Measurements from ENCODE around the gene SLC38A1.

Gene SLC38A1

GRCh38 chr12:46230306-46230705 lies 38.5 kb downstream of the SLC38A1 start:
- H3K27me3 Mint-ChIP-seq = no peaks in the 10 kb centered on the region
- H3K36me3 Mint-ChIP-seq = peaks cover 53% of the 10 kb centered on the region
- peaks cover 82% of the 10 kb centered on the region for H3K4me1 Mint-ChIP-seq (ENCODE audit: low read depth)
- no peaks in the 10 kb centered on the region for H3K9me3 Mint-ChIP-seq (ENCODE audit: low read depth)
- peak overlapping the region; percentile 90 for H3K27ac Mint-ChIP-seq
- H3K4me3 Mint-ChIP-seq = no peak overlapping the region

DNA sequence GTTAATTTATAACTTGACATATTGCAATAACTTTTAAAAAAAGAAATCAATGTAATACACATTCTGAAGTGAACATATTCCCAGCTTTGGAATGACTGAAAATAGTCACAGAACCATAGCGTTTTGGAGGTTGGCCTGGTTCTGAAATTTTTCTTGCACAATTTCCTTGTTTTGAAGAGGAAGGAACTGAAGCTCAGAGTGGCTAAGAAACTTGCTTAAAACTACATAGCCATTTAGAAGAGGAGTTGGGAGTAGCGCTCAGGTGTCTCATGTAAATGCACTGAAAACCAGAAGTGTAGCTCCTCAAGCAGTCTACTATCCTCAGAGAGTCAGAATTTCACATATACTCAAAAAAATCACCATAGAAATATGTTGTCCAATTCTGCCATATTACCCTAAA lies 41.2 kb downstream of the SLC38A1 start:
- peaks cover 89% of the 10 kb centered on the region for H3K4me1 Mint-ChIP-seq (ENCODE audit: low read depth)
- H3K27ac Mint-ChIP-seq = peak overlapping the region; percentile 72
- peak overlapping the region; percentile 30 for H3K4me3 Mint-ChIP-seq
- H3K9me3 Mint-ChIP-seq (ENCODE audit: low read depth) = no peaks in the 10 kb centered on the region
- H3K27me3 Mint-ChIP-seq = no peaks in the 10 kb centered on the region
- peaks cover 62% of the 10 kb centered on the region for H3K36me3 Mint-ChIP-seq

DNA sequence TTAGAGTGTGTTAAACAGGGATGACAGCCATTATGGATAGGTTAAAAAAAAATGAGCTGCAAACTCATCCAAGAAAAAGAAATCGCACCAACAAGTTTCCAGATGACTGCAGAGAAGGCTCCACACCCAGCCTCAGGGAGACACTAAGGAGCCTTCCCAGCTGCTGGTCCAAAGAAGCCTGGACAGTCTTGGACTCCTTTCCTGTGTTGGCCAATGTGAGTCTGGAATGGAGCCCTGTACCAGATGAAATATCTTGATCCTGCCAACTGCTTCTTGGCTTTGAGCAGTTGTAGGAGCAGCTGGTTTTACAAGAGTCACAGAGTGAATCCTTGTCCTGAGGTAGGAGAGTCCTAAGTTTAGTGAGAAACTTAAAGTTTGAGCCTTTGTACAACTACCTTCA lies 44.5 kb downstream of the SLC38A1 start:
- H3K27ac Mint-ChIP-seq = peak overlapping the region; percentile 90
- peaks cover 67% of the 10 kb centered on the region for H3K36me3 Mint-ChIP-seq
- H3K4me1 Mint-ChIP-seq (ENCODE audit: low read depth) = peaks cover 92% of the 10 kb centered on the region
- H3K27me3 Mint-ChIP-seq = no peaks in the 10 kb centered on the region
- H3K4me3 Mint-ChIP-seq = peak overlapping the region; percentile 27
- no peaks in the 10 kb centered on the region for H3K9me3 Mint-ChIP-seq (ENCODE audit: low read depth)

GRCh38 chr12:46223047-46223446 lies 45.8 kb downstream of the SLC38A1 start:
- no peaks in the 10 kb centered on the region for H3K27me3 Mint-ChIP-seq
- H3K36me3 Mint-ChIP-seq = peaks cover 65% of the 10 kb centered on the region
- H3K9me3 Mint-ChIP-seq (ENCODE audit: low read depth) = no peaks in the 10 kb centered on the region
- peaks cover 95% of the 10 kb centered on the region for H3K4me1 Mint-ChIP-seq (ENCODE audit: low read depth)
- peak overlapping the region; percentile 78 for H3K4me3 Mint-ChIP-seq
- H3K27ac Mint-ChIP-seq = peak overlapping the region; percentile 98

DNA sequence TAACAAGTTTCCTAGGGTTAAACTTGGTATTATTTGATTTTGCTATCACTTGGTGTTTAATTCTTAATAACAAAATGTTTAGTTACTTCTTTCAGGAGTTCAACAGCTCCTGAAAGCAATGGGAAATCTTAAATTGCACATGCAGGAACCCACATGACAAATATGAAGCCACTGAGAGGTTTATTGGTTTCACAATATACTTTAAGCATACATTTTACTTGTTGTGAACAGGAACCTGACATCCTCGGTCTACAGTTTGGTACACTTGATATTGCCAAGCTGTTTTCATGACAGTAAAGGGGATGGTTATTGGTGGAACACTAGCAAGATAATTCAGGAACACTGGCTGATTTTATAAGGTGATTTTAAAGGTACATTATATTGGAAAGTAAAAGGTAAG lies 46.2 kb downstream of the SLC38A1 start:
- Mint-ChIP-seq H3K36me3 (peaks cover 62% of the 10 kb centered on the region), H3K27me3 (no peaks in the 10 kb centered on the region), H3K4me3 (peak overlapping the region; percentile 78), H3K27ac (peak overlapping the region; percentile 98), H3K4me1 (ENCODE audit: low read depth) (peaks cover 95% of the 10 kb centered on the region), H3K9me3 (ENCODE audit: low read depth) (no peaks in the 10 kb centered on the region)

GRCh38 chr12:46221255-46222128 lies 47.4 kb downstream of the SLC38A1 start:
- H3K4me3 Mint-ChIP-seq = peak overlapping the region; percentile 78

DNA sequence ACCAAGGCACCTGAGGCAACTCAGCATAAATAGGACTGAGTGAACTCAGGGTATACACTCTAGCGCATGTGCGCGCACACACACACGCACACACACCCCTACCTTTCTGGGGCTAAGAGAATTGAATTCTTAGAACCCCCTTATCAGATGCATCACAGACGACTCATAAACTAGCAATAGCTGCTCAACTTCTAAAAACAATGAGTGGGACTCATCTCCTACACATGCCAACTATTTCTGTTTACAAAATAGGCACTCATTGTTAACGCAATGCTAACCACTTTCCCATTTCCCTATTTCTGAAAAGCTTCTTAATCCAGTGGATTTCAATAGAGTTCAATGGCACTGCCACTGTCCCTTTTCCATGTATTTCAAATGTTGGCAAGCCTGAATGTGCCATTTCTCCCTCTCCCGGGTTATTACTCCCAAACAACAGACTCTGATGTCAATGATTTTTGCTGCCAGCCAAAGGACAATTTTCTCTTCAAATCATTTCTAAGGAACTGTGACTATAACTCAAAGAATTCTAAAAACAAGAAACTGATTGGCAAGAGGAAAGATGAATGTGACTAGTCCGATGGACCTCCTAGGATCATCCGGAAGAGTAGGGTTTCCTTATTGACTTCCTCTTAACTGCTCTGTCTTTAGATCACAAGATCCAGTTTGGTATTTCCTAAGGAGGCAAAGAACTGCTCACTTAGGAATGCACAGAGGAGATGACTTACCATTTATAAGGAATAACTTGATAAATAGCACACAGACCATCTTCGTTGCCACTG lies 48.8 kb downstream of the SLC38A1 start:
- Mint-ChIP-seq H3K27me3 (no peaks in the 10 kb centered on the region), H3K9me3 (ENCODE audit: low read depth) (no peaks in the 10 kb centered on the region), H3K4me3 (peak overlapping the region; percentile 78), H3K36me3 (peaks cover 53% of the 10 kb centered on the region), H3K27ac (peak overlapping the region; percentile 98), H3K4me1 (ENCODE audit: low read depth) (peaks cover 96% of the 10 kb centered on the region)

More at GRCh38 chr12:46221255-46222128, 47.4 kb downstream of the SLC38A1 start:
- H3K9me3 Mint-ChIP-seq (ENCODE audit: low read depth) = no peaks in the 10 kb centered on the region
- H3K27ac Mint-ChIP-seq = peak overlapping the region; percentile 98
- peaks cover 57% of the 10 kb centered on the region for H3K36me3 Mint-ChIP-seq
- H3K4me1 Mint-ChIP-seq (ENCODE audit: low read depth) = peaks cover 94% of the 10 kb centered on the region
- no peaks in the 10 kb centered on the region for H3K27me3 Mint-ChIP-seq

DNA sequence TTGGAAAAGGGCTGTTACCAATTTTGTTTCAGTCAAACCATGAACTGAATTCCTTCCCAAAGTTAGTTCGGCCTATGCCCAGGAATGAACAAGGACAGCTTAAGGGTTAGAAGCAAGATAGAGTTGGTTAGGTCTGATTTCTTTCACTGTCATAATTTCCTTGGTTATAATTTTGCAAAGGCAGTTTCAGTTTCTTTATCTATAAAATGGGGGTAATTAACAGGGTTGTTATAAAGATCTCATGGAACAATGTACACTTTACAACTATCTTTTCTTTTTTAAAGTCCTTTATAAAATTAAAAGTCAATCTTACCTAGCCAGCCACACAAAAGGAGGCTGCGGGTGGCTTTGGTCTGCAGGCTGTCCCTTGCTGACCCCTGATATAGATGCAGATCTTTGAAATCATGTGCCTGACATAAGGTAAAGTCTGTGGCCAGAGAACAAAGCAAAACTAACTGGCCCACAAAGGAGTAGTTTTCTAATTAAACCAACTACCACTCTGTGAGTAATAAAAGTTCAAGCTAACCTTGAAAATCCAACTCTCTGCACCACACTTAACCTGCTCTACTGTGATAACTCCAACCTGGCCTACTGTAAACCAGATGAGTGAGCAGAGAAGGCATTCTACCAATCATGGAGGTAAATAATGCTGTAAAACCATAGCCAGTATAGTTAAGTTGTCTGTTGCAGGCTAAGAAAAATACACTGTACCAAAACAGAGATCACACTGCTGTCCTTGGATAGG lies 49.5 kb downstream of the SLC38A1 start:
- peak overlapping the region; percentile 78 for H3K4me3 Mint-ChIP-seq
- no peaks in the 10 kb centered on the region for H3K27me3 Mint-ChIP-seq
- H3K4me1 Mint-ChIP-seq (ENCODE audit: low read depth) = peaks cover 96% of the 10 kb centered on the region
- H3K36me3 Mint-ChIP-seq = peaks cover 46% of the 10 kb centered on the region
- no peaks in the 10 kb centered on the region for H3K9me3 Mint-ChIP-seq (ENCODE audit: low read depth)
- H3K27ac Mint-ChIP-seq = peak overlapping the region; percentile 98

GRCh38 chr12:46218322-46219095 lies 50.3 kb downstream of the SLC38A1 start:
- Mint-ChIP-seq H3K27me3 (no peaks in the 10 kb centered on the region), H3K27ac (peak overlapping the region; percentile 98), H3K36me3 (peaks cover 45% of the 10 kb centered on the region), H3K4me3 (peak overlapping the region; percentile 78), H3K9me3 (ENCODE audit: low read depth) (no peaks in the 10 kb centered on the region), H3K4me1 (ENCODE audit: low read depth) (peaks cover 97% of the 10 kb centered on the region)

DNA sequence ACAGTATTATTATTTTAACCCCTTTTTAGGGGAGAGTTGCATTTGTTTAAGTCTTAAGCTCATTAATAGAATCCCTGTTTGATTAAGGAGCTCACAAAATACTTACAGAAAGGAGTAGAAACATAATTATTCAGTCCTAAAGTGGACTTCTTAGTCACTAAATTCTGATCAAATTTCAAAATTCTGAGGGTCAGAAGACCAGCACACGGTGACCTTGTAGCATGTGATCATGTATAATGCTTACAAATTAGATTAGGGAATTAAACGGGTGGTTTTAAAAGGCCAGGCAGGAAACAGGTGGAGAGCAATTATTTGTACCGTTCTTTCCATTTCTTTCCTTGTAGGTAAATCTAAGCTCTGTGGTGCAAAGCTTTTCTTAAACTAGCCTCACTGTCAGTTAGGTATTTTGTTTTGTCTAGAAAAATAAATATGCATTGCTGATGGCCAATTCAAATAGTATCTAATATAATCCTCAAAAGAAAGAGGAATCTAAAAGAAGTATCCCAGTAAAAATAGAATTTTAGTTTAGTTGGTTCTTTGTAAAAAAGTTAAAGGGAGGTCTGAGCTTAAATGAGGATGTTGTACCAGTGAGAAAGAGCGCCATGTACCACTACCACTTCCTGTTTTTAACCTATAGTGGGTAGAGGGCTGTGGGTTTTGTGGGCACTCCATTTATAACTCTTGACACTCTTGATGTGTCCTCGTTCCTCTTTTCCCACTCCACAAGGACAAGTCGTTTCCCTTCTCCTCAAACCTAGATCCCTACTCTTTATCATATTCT lies 51.1 kb downstream of the SLC38A1 start:
- Mint-ChIP-seq H3K9me3 (ENCODE audit: low read depth) (no peaks in the 10 kb centered on the region), H3K27me3 (no peaks in the 10 kb centered on the region), H3K36me3 (peaks cover 45% of the 10 kb centered on the region), H3K4me3 (peak overlapping the region; percentile 78), H3K4me1 (ENCODE audit: low read depth) (peaks cover 97% of the 10 kb centered on the region), H3K27ac (peak overlapping the region; percentile 98)

- Mint-ChIP-seq H3K4me3 (peak overlapping the region; percentile 82), H3K27ac (peak overlapping the region; percentile 98)
Measured at GRCh38 chr12:46214668-46215436, 54.0 kb downstream of the SLC38A1 start.

GRCh38 chr12:46212108-46212982 lies 56.5 kb downstream of the SLC38A1 start:
- peaks cover 42% of the 10 kb centered on the region for H3K36me3 Mint-ChIP-seq
- H3K27ac Mint-ChIP-seq = peak overlapping the region; percentile 98
- peak overlapping the region; percentile 74 for H3K4me3 Mint-ChIP-seq
- H3K9me3 Mint-ChIP-seq (ENCODE audit: low read depth) = peaks cover 3% of the 10 kb centered on the region
- no peaks in the 10 kb centered on the region for H3K27me3 Mint-ChIP-seq
- H3K4me1 Mint-ChIP-seq (ENCODE audit: low read depth) = peaks cover 97% of the 10 kb centered on the region

More at GRCh38 chr12:46214668-46215436, 54.0 kb downstream of the SLC38A1 start:
- Mint-ChIP-seq H3K9me3 (ENCODE audit: low read depth) (peaks cover 3% of the 10 kb centered on the region), H3K36me3 (peaks cover 44% of the 10 kb centered on the region), H3K4me1 (ENCODE audit: low read depth) (peaks cover 97% of the 10 kb centered on the region), H3K27me3 (no peaks in the 10 kb centered on the region)

All from activated naive CD8-positive, alpha-beta T cell (primary cell).